SK-N-SH (cell line): ENCODE results near the gene CBLB. TPM values are rescaled to one million over a fixed set of nuclear protein-coding genes. Genes with fewer than 3 reads are reported as not detected.

Source experiments
- CTCF ChIA-PET: fragments of 300-600, 350-600 bp; formaldehyde crosslinking; extraction: SDS; loops from one replicate; lab custom pipeline; 2021; lab: Yijun Ruan, JAX
- POLR2A ChIA-PET: fragments of 350-600 bp; sonication (Branson Sonifier 250); formaldehyde crosslinking; extraction: SDS; loops from one replicate; lab custom pipeline; 2020; ENCODE audit warnings: antibody characterized with exemption, inconsistent platforms; lab: Yijun Ruan, JAX
- DNase-seq: peaks from one replicate; pipeline ENCODE4 v3.0.0; 2012
- H2AFZ ChIP-seq: fragments of 200-600 bp; sonication (generic); 2 replicates; pipeline ENCODE4 v1.8.1; 2016; ENCODE audit warnings: antibody characterized with exemption, mild to moderate bottlenecking, low read depth
- H3F3A ChIP-seq: fragments of 200-600 bp; sonication (generic); replicated peaks from 2 replicates; pipeline ENCODE3; 2016; ENCODE audit warnings: antibody characterized with exemption, mild to moderate bottlenecking; ENCODE audit not compliant: insufficient read depth
- H3K27ac ChIP-seq, 2 experiments: fragments of 200-500 bp in 1 of 2; fragments of 200-600 bp in 1 of 2; sonication (Bioruptor generic) in 1 of 2; sonication (generic), shearing (Covaris generic) in 1 of 2; 2 replicates each; pipeline versions ENCODE4 v1.5.1 to v1.6.1; 2014 to 2016; ENCODE audit warnings: low read depth in 2 of 2, inconsistent platforms in 1 of 2, low read length in 1 of 2, mild to moderate bottlenecking in 1 of 2, mixed read lengths in 1 of 2
- H3K27me3 ChIP-seq: fragments of 200-600 bp; sonication (generic), shearing (Covaris generic); 2 replicates; pipeline ENCODE4 v1.6.1; 2016; ENCODE audit warnings: mixed run types; ENCODE audit not compliant: insufficient read depth
- H3K36me3 ChIP-seq, 2 experiments: fragments of 200-500 bp in 1 of 2; fragments of 200-600 bp in 1 of 2; sonication (Bioruptor generic) in 1 of 2; sonication (generic) in 1 of 2; replicated peaks in 1 of 2; 2 replicates each; pipeline versions ENCODE3 to v1.5.1; 2014 to 2016; ENCODE audit warnings: low read length in 1 of 2, mild to moderate bottlenecking in 1 of 2; ENCODE audit not compliant: insufficient read depth in 2 of 2, control insufficient read depth in 1 of 2
- H3K4me1 ChIP-seq, 2 experiments: fragments of 200-500 bp in 1 of 2; fragments of 200-600 bp in 1 of 2; sonication (Bioruptor generic) in 1 of 2; sonication (generic), shearing (Covaris generic) in 1 of 2; 2 replicates each; pipeline versions ENCODE4 v1.5.1 to v1.6.1; 2014 to 2016; ENCODE audit warnings: low read depth in 1 of 2, low read length in 1 of 2, mixed run types in 1 of 2; ENCODE audit not compliant: insufficient read depth in 2 of 2, control insufficient read depth in 1 of 2
- H3K4me2 ChIP-seq: fragments of 200-600 bp; sonication (generic), shearing (Covaris generic); 2 replicates; pipeline ENCODE4 v1.6.1; 2017; ENCODE audit warnings: mixed run types
- H3K4me3 ChIP-seq, 2 experiments: fragments of 200-500 bp in 1 of 2; fragments of 200-600 bp in 1 of 2; sonication (Bioruptor generic) in 1 of 2; sonication (generic), shearing (Covaris generic) in 1 of 2; 2 replicates each; pipeline versions ENCODE4 v1.5.1 to v1.8.1; 2014 to 2016; ENCODE audit warnings: low read depth in 2 of 2, inconsistent platforms in 1 of 2, low read length in 1 of 2, mild to moderate bottlenecking in 1 of 2, mixed read lengths in 1 of 2, moderate library complexity in 1 of 2
- H3K79me2 ChIP-seq: fragments of 200-600 bp; sonication (generic); 2 replicates; pipeline ENCODE4 v1.8.1; 2017; ENCODE audit warnings: mild to moderate bottlenecking; ENCODE audit not compliant: insufficient read depth
- H3K9ac ChIP-seq: fragments of 200-600 bp; sonication (generic); 2 replicates; pipeline ENCODE4 v1.6.1; 2017; ENCODE audit warnings: mixed run types
- H3K9me2 ChIP-seq: fragments of 200-600 bp; sonication (generic); 2 replicates; pipeline ENCODE4 v1.6.1; 2017; ENCODE audit warnings: mixed run types
- H3K9me3 ChIP-seq: fragments of 200-600 bp; sonication (generic); 2 replicates; pipeline ENCODE4 v1.6.1; 2017; ENCODE audit warnings: mixed run types, mild to moderate bottlenecking, moderate library complexity
- H4K20me1 ChIP-seq: fragments of 200-600 bp; sonication (generic); 2 replicates; pipeline ENCODE4 v1.6.1; 2017; ENCODE audit warnings: mild to moderate bottlenecking, mixed run types; ENCODE audit not compliant: insufficient read depth
- CHD2 ChIP-seq: fragments of 150-350 bp; IDR thresholded peaks from 2 replicates; pipeline ENCODE4 v1.6.1; 2018; ENCODE audit warnings: low read length; ENCODE audit not compliant: partially characterized antibody
- ELF1 ChIP-seq: IDR thresholded peaks from 2 replicates; pipeline ENCODE4 v1.4.0; 2012
- FOSL2 ChIP-seq: IDR thresholded peaks from 2 replicates; pipeline ENCODE4 v1.4.0; 2012; ENCODE audit warnings: low read depth, mild to moderate bottlenecking, moderate library complexity, borderline replicate concordance
- FOXM1 ChIP-seq: IDR thresholded peaks from 2 replicates; pipeline ENCODE4 v1.4.0; 2012; ENCODE audit warnings: low read depth, mild to moderate bottlenecking
- GATA2 ChIP-seq: sonication (generic); formaldehyde crosslinking; IDR thresholded peaks from 2 replicates; pipeline ENCODE4 v1.5.0; 2020; ENCODE audit warnings: mild to moderate bottlenecking, missing genetic modification reagents
- JUND ChIP-seq: IDR thresholded peaks from 2 replicates; pipeline ENCODE4 v1.4.0; 2012
- MEF2A ChIP-seq: IDR thresholded peaks from 2 replicates; pipeline ENCODE4 v1.4.0; 2012; ENCODE audit warnings: low read depth, borderline replicate concordance
- MXI1 ChIP-seq: IDR thresholded peaks from 2 replicates; pipeline ENCODE4 v1.6.1; 2012; ENCODE audit warnings: mild to moderate bottlenecking, low read depth, low read length, improper control_type of control experiment
- NFIC ChIP-seq: IDR thresholded peaks from 2 replicates; pipeline ENCODE4 v1.4.0; 2012; ENCODE audit warnings: borderline replicate concordance
- NRF1 ChIP-seq: IDR thresholded peaks from 2 replicates; pipeline ENCODE4 v1.6.1; 2012; ENCODE audit warnings: low read depth, mild to moderate bottlenecking, low read length
- REST ChIP-seq: IDR thresholded peaks from 2 replicates; pipeline ENCODE4 v1.6.1; 2012; ENCODE audit warnings: mild to moderate bottlenecking, low read depth, low read length, moderate library complexity
- RFX5 ChIP-seq: IDR thresholded peaks from 2 replicates; pipeline ENCODE4 v1.6.1; 2012; ENCODE audit warnings: mild to moderate bottlenecking, improper control_type of control experiment, low read length
- RXRA ChIP-seq: IDR thresholded peaks from 2 replicates; pipeline ENCODE4 v1.4.0; 2012; ENCODE audit warnings: low read depth, mild to moderate bottlenecking, borderline replicate concordance
- SIN3A ChIP-seq: IDR thresholded peaks from 2 replicates; pipeline ENCODE4 v1.6.1; 2012; ENCODE audit warnings: low read depth, mild to moderate bottlenecking, low read length, moderate library complexity, borderline replicate concordance
- TAF1 ChIP-seq: IDR thresholded peaks from 2 replicates; pipeline ENCODE4 v1.6.1; 2012; ENCODE audit warnings: low read depth, mild to moderate bottlenecking, low read length, moderate library complexity, borderline replicate concordance
- USF1 ChIP-seq: IDR thresholded peaks from 2 replicates; pipeline ENCODE4 v1.4.0; 2012; ENCODE audit warnings: low read depth, borderline replicate concordance
- WGBS: methylation state at CpG from one replicate; pipeline ENCODE4 v1.1.6; 2017; ENCODE audit warnings: low lambda C conversion rate; 5-methylcytosine and 5-hydroxymethylcytosine counted together
- polyA plus RNA-seq, 3 experiments: library from polyadenylated mRNA; depleted of rRNA; stranded (reverse); fragments of >200 nt; gene quantifications; 2 replicates each; pipeline ENCODE4 v1.2.3, GENCODE V29; 2012

The CBLB gene
- polyA plus RNA-seq, 1 of the 3 experiments (the other 2 are of a cell fraction), result 4.4 TPM

- Histone ChIP-seq H3K4me1 (peaks cover 11 to 16% of the 10 kb centered on the region in 2 experiments; a peak in 3 of 4 replicates), H3K4me3 (no peak overlapping the region), H3K36me3 (peaks cover 0 to 7% of the 10 kb centered on the region in 2 experiments), H3K9ac (no peak overlapping the region), H3K79me2 (peaks cover 65% of the 10 kb centered on the region), H3K9me3 (0 out of 2 replicates have a peak, but pooled peaks cover 3% of the 10 kb centered on the region), H4K20me1 (peaks cover 3% of the 10 kb centered on the region; the same call in 1 of the 2 replicates), H3F3A (peaks cover 7% of the 10 kb centered on the region), H3K9me2 (no peaks in the 10 kb centered on the region)
- ChIA-PET POLR2A (no interaction called here), CTCF (interaction anchor here (0.9 kb wide), 1 partner anchor 11 kb away, joined by 4 read pairs; no protein-coding TSS in a partner anchor)
- WGBS, result 95% methylated on average over 2 of the region's 2 CpGs
- TF ChIP-seq ELF1, result no peak
- no peak for TF ChIP-seq JUND
- TF ChIP-seq SIN3A, result no peak
- TF ChIP-seq FOSL2, result no peak
- TF ChIP-seq NFIC, result no peak
- TF ChIP-seq CHD2, result no peak
- TF ChIP-seq TAF1, result no peak
- TF ChIP-seq, all 33 proteins: peak for 0
- DNase-seq, result no peak
- Histone ChIP-seq H3K27ac (no peak overlapping the region), H2AFZ (no peak overlapping the region), H3K4me2 (no peak overlapping the region), H3K27me3 (no peaks in the 10 kb centered on the region)
Measured at GRCh38 chr3:105787453-105787852, 81.4 kb downstream of the CBLB start.

- Histone ChIP-seq H3F3A (peaks cover 6% of the 10 kb centered on the region), H3K4me2 (no peak overlapping the region), H3K4me1 (peaks cover 8 to 16% of the 10 kb centered on the region in 2 experiments; a peak in 3 of 4 replicates), H3K9me3 (0 out of 2 replicates have a peak, but pooled peaks cover 3% of the 10 kb centered on the region), H3K9me2 (no peaks in the 10 kb centered on the region), H2AFZ (no peak overlapping the region)
- no peak for DNase-seq
- WGBS, result 95% methylated on average over 1 of the region's 1 CpG
- no peak for TF ChIP-seq TAF1
- no peak for TF ChIP-seq SIN3A
- no peak for TF ChIP-seq MXI1
- no peak for TF ChIP-seq NRF1
- no peak for TF ChIP-seq MEF2A
- TF ChIP-seq USF1, result no peak
- no peak for TF ChIP-seq RFX5
- TF ChIP-seq GATA2 (CRISPR knock-in tag), result no peak
- TF ChIP-seq RXRA, result no peak
- no peak for TF ChIP-seq FOXM1
- TF ChIP-seq REST, result no peak
- TF ChIP-seq, all 33 proteins: peak for 0
- no peak overlapping the region for H3K9ac ChIP-seq
- ChIA-PET CTCF (interaction anchor here (0.9 kb wide), 1 partner anchor 11 kb away, joined by 4 read pairs; no protein-coding TSS in a partner anchor), POLR2A (no interaction called here)
- H4K20me1 ChIP-seq, result peaks cover 1% of the 10 kb centered on the region; the same call in 1 of the 2 replicates
- H3K79me2 ChIP-seq, result peaks cover 61% of the 10 kb centered on the region
- no peaks in the 10 kb centered on the region for H3K27me3 ChIP-seq
- no peak overlapping the region for H3K4me3 ChIP-seq
- H3K27ac ChIP-seq, result no peak overlapping the region
- H3K36me3 ChIP-seq, result peaks cover 0 to 7% of the 10 kb centered on the region in 2 experiments
Measured at GRCh38 chr3:105786990-105787389, 81.8 kb downstream of the CBLB start.
